Measurements from ENCODE around the gene RTL1.

The RTL1 gene

DNA sequence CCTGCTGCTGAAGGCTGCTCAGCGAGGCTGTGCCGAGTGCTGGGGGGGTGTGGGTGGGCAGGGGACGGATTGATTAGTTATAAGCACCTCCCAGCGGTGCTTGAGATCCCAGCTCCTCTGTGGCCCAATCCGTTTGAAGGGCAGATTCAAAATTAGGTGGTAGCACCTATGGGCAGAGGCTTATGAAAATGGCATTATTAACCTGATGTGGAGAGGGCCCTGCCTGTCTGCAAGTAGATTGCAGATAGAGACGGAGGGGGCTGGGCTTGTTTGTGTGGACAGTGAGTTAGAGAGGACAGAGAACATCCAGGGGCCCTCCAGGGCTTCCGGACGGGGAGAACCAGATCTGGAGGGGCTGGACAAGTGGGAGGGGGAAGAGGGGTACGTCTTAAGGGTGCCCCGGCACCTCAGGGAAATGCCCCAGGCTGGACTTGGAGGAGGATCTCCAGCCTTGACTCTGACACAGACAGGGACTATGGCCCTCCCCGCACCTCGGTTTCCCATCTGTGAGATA, at the start of gene RTL1:
Gene RTL1, minus strand, starts transcription at position 51 of the 514 bp plus-strand sequence. CDS start 18,934 bp downstream, outside the sequence.
- no peak for DNase-seq (ENCODE audit: extremely low read depth, low read depth)
- no peak within 1 kb of the TSS for H3K4me3 ChIP-seq (replicated peaks; ENCODE audit: low read depth, low read length)
- TF ChIP-seq, protein P1, sequence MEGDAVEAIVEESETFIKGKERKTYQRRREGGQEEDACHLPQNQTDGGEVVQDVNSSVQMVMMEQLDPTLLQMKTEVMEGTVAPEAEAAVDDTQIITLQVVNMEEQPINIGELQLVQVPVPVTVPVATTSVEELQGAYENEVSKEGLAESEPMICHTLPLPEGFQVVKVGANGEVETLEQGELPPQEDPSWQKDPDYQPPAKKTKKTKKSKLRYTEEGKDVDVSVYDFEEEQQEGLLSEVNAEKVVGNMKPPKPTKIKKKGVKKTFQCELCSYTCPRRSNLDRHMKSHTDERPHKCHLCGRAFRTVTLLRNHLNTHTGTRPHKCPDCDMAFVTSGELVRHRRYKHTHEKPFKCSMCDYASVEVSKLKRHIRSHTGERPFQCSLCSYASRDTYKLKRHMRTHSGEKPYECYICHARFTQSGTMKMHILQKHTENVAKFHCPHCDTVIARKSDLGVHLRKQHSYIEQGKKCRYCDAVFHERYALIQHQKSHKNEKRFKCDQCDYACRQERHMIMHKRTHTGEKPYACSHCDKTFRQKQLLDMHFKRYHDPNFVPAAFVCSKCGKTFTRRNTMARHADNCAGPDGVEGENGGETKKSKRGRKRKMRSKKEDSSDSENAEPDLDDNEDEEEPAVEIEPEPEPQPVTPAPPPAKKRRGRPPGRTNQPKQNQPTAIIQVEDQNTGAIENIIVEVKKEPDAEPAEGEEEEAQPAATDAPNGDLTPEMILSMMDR (IDR thresholded peaks at IDR 0.05; ENCODE audit: low read depth, low read length, missing control alignments) = no peak

DNA sequence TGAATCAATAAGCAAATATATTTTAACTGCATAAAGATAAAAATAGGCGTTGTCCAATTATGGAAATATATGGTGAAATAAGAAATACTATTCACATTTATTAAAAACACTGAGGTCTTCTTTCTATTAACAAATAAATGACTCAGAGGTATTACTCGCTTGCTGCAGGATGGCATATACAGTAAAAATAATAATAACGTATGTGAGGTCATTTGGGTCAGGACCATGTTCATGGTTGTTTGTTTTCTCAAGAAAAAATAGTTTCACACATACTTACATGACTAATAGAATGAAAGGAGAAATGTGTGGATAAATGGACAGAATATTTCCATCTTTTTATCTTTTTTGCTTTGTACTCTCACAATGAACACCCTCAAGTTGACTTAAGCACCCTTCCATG, 46.5 kb upstream of the RTL1 start:
- no peak overlapping the region for H3K4me3 ChIP-seq (replicated peaks; ENCODE audit: low read depth, low read length)
- DNase-seq (ENCODE audit: extremely low read depth, low read depth) = no peak
- TF ChIP-seq, protein P1 (IDR thresholded peaks at IDR 0.05; ENCODE audit: low read depth, low read length, missing control alignments) = no peak

DNA sequence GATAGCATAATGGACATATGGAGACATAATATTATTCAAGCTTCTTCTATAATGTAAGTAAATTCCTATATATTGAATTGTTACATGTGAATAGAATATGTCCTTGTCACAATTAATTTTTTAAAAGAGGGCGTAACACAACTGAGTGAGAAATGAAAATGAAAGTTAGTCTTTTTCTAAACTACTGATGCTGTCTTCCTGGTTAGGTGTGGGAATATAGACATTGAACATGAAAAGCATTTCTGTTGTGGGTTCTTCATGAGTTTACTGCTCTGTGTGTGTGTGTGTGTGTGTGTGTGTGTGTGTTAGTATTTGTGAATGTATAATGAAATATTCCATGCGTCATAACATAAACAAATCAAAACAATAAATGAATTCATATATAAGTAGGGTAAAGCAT, 40.5 kb upstream of the RTL1 start:
- TF ChIP-seq, protein P1 (IDR thresholded peaks at IDR 0.05; ENCODE audit: low read depth, low read length, missing control alignments) = no peak
- H3K4me3 ChIP-seq (replicated peaks; ENCODE audit: low read depth, low read length) = no peak overlapping the region
- DNase-seq (ENCODE audit: extremely low read depth, low read depth) = no peak

DNA sequence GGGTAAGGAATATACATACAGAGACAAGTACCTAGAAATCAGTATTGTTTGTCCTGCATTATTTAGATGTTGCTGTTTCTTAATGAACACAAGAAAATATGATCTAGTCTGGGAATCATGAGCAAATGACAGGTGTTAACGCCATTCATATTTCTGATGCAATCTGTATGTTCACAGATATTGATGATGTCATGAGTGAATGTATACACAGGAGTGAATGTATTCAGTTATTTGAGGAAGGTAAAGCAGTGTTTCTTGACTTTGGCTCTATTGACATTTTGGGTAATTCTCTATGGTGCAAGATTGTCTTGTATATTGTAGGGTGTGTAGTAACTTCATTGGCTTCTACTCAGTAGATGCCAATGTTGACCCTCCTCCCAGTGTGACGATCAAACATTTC, 26.7 kb upstream of the RTL1 start:
- DNase-seq (ENCODE audit: extremely low read depth, low read depth) = no peak
- no peak overlapping the region for H3K4me3 ChIP-seq (replicated peaks; ENCODE audit: low read depth, low read length)
- TF ChIP-seq, protein P1 (IDR thresholded peaks at IDR 0.05; ENCODE audit: low read depth, low read length, missing control alignments) = no peak

GRCh38 chr14:100915560-100915959, 12.0 kb upstream of the RTL1 start:
- no peak for DNase-seq (ENCODE audit: extremely low read depth, low read depth)
- TF ChIP-seq, protein P1 (IDR thresholded peaks at IDR 0.05; ENCODE audit: low read depth, low read length, missing control alignments) = no peak
- H3K4me3 ChIP-seq (replicated peaks; ENCODE audit: low read depth, low read length) = no peak overlapping the region

GRCh38 chr14:100914597-100915021, 11.1 kb upstream of the RTL1 start:
- TF ChIP-seq, protein P1 (IDR thresholded peaks at IDR 0.05; ENCODE audit: low read depth, low read length, missing control alignments) = no peak
- no peak for DNase-seq (ENCODE audit: extremely low read depth, low read depth)
- no peak overlapping the region for H3K4me3 ChIP-seq (replicated peaks; ENCODE audit: low read depth, low read length)

Measured in HFF-Myc (cell line).